Right forelimb (tissue), 1 donor: ENCODE measurements around the gene BRF1.

Source experiments
- DNase-seq: peaks from one replicate; pipeline ENCODE4 v3.0.0-alpha.2; 2018

Gene BRF1

DNA sequence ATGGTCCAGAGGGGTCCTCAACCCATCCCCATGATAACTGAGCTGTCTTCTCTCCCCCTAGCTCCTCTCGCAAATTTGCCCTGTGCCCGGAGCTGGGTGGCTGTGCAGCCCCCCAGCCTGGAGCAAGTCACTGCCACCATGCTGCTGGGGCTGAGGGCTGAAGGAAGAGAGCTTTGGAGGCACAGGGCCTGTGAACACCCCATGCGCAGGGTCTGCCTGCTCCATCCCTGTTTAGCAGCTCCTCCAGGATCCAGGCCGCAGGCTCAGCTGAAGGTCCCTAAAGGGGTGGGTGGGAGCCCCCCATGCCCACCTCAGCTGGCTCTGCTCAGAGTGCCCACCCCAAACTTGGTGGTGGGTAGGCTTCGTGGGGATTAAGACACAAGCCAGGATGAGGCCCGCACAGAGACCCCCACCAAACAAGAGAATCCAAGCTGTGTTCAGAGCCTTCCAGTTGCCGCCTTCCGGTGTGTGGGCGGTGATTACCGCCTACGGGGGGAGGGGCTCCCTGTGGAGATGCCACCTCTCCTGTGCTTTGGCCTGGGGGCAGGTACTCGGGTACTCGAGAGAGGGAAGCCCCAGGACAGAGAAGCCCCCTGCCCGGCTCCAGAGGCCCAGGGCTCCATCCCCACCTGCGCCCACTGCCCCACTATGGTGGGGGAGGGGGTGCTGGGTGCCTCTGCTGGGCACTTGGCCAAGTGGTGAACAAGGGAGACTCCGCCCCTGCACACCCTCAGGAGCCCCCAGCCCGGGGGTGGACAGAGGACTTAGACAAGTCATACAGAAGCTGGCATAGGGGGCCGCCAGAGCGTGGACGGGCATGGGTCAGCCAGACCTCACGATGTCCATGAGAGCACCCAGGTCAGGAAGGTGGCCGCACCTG, 130.8 kb downstream of the BRF1 start:
- DNase-seq: no peak

- DNase-seq: no peak
These were observed 131.8 kb downstream of the BRF1 start for GRCh38 chr14:105168979-105169507.

GRCh38 chr14:105168496-105168978, 132.3 kb downstream of the BRF1 start, which contains the start of gene JAG2:
Gene JAG2, minus strand, starts transcription at chr14:105168776. Its CDS starts 356 bp downstream, at chr14:105168420.
- DNase-seq: no peak

DNA sequence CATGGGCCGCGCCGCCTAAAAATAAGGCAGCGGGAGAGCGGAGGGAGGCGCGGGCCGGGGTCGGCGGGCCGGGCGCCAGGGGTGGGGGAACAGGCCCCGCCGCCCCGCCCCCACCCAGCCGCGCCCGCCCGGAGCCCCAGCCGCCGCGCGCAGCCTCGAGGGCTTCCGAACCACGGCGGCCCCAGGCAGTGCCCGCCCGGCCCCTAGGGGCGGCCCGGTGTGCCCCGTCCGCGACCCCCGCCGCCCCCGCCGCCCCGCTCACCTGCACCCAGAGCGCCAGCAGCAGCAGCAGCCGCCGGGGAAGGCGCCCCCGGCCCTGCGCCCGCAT, 132.7 kb downstream of the BRF1 start:
- no peak for DNase-seq

- no peak for DNase-seq
These were observed 133.3 kb downstream of the BRF1 start for GRCh38 chr14:105167303-105168092.

DNA sequence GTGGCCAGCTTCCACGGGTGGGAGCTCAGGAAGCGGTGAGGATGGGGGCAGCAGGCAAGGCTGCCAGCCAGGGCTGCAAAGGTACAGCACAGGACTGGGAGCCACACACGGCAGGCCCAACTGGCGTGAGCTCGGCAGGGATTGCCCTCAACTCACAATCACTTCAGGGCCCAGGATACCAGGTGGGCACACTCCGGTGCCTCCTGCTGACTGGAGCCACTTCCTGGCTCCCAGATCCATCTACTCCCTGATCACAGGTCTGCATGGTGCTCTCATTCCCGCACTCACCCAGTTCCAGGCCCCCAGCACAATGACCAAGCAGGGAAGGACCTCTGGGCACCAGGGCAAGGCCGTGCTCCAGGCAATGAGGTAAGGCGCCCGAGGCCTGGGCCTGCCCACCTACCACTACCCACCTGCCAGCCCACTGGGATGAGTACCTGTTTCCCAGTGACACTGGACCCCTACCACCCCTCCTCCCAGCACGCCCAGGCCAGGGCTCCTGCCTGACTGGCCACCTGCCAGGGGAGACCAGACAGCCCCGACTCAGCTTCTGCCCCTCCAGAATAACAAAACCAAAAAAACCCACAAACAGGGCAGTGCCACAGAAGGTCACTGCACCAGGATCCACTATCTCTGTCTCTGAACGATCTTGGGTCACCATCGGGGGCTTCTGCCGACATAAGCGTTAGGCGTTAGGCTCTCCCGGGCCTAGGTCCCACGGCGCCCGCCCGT, 134.1 kb downstream of the BRF1 start:
- no peak for DNase-seq

DNA sequence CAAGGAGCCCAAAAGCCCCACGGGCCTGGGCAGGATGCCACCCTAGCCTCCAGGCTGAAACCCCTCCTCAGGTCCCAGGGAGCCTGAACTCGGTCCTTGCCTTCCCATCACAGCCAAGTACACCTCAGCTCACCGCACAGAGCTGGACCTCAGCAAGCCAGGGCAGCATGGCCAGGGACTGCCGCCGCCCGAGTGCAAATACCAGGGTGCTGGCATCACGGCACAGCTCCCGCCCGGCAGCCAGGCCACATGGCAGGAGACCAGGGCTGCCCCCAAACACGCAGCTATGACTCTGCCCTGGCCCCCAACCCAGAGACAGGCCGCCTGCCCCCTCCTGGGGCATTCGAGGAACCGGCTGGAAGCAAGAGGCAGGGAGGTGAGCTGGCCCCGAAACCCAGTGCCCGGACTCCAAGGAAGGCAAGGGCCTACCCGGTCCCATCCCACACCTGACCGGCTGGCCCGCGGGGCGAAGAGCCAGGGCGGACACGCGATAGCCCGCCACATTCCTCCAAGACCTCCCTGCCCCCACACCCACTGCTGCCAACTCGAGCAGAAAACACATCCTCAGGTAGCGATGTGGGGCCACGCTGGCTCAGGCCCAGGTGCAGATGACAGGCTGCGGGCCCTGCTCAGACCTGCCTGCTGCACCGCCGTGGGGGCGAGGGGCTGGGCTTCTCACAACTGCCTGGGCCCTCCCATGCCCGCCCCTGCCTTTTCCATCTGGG, 134.9 kb downstream of the BRF1 start:
- DNase-seq: no peak

DNA sequence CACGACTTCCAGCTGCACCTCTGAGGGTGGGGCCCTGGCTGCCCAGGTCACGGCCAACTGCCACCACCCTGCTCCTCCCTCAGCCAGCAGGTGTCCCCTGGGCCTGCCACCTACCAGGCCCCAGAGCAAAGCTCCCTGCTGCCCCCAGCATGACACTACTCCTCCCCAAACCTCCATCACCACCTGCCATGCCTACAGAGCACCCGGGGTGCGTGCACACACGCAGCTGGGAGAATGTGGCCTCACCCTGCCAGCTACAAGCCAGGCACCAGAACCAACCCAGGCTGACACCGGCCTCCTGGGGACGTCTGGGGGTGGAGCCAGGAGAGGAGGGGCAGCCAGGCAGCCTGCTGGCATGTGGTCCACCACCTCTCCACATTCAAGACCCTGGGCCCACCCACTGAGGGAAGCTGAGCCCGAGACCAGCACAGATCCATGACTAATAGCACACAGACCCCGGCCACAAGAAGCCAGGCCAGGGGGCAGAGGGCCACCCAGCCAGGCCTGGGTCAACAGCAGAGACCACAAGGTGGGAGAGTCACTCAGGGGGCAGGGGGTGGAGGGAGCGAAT, 135.6 kb downstream of the BRF1 start:
- DNase-seq: no peak

GRCh38 chr14:105163040-105163742, 137.6 kb downstream of the BRF1 start:
- DNase-seq: no peak

DNA sequence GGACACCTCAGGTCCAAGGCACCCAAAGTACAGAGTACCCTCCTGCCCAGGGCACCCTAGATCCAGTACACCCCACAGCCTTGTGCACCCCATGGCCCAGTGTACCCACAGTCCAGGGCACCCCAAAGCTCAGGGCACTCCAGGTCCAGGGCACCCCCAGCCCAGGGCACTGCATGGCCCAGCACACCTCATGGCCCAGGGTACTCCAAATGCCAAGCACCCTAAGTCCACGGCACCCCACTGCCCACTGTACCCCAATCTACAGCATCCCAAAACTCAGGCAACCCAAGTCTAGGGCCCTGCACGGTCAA, 138.2 kb downstream of the BRF1 start:
- no peak for DNase-seq

GRCh38 chr14:105161964-105162668, 138.7 kb downstream of the BRF1 start:
- DNase-seq: no peak

GRCh38 chr14:105161309-105161708, 139.5 kb downstream of the BRF1 start:
- DNase-seq: no peak

GRCh38 chr14:105160776-105161175, 140.0 kb downstream of the BRF1 start:
- DNase-seq: no peak

GRCh38 chr14:105159344-105159743, 141.5 kb downstream of the BRF1 start:
- DNase-seq: no peak
